ENCODE measurements around the gene CCND3.

DNA sequence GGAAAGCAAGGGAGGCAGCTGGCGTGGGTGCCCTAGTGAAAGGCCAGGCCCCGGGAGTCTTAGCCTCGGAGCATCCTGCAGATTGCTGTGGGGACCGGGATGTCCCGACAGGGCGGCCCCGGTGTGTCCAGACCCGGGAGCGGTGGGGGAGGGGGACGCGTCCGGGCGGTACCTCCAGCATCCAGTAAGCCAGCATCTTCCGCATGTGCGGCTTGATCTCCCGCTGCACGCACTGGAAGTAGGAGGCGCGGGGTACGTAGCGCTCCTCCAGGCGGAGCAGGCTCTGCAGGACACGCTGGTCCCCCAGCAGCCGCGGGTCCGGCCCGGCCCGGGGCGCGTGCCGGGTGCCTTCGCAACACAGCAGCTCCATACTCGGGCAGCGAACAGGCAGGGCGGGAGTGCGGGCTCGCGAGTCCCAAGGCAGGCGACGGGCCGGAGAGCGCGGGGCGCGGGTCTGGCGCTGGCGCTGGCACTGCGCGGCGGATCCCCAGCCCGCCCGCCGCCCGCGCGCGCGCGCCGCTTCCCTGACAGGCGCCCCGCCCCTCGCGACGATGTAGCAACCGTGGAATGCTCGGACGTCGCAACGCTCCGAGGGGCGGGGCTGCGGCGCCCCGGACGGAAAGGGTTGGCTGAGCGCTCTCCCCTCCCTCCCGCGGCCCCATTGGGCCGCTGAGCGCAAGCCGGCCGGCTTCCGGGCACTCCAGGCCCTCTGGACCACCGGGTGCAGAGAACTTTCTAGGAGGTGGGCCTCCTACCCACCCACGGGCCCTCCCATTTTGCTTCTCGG, at the start of gene CCND3:
- TF ChIP-seq, protein P1, sequence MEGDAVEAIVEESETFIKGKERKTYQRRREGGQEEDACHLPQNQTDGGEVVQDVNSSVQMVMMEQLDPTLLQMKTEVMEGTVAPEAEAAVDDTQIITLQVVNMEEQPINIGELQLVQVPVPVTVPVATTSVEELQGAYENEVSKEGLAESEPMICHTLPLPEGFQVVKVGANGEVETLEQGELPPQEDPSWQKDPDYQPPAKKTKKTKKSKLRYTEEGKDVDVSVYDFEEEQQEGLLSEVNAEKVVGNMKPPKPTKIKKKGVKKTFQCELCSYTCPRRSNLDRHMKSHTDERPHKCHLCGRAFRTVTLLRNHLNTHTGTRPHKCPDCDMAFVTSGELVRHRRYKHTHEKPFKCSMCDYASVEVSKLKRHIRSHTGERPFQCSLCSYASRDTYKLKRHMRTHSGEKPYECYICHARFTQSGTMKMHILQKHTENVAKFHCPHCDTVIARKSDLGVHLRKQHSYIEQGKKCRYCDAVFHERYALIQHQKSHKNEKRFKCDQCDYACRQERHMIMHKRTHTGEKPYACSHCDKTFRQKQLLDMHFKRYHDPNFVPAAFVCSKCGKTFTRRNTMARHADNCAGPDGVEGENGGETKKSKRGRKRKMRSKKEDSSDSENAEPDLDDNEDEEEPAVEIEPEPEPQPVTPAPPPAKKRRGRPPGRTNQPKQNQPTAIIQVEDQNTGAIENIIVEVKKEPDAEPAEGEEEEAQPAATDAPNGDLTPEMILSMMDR (conservative IDR thresholded peaks at IDR 0.05; ENCODE audit: low read length): no peak
- TF ChIP-seq EZH2phosphoT487 (IDR thresholded peaks at IDR 0.05; ENCODE audit: borderline replicate concordance, low read depth, low read length): no peak

Data from OCI-LY7 (cell line).